ENCODE data around the gene PLA2G2C. TPM values are rescaled to one million over a fixed set of nuclear protein-coding genes. Genes with fewer than 3 reads are reported as not detected.

Gene PLA2G2C
- total and polyA plus RNA-seq, 4 experiments from 2014 or later, result not detected

DNA sequence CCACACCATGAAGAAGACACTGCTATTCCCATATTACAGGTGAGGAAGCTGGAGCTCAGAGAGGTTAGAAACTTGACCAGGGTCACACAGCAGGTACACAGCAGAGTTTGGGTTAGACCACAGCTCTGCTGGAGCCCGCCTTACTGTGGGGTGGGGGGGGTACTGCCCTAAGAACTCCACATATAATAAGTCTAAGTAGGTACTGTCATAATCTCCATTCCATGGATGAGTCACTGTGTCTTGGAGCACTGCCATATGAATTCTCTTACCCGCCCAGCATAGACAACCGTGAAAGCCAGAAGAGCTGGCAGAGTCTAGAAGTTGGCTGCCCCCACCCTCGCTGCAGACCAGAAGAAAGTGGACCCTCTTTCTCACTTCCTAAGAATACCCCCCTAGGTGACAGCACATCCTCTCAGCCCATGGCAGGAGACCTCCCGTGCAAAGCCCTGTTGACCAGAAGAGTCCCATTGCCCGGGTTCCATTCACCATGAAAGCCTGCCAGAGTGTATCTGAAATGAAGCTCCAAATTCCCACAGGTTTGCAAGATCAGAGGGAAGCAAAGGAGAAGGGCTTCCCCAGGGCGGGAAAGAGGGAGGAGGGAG, 61.8 kb downstream of the PLA2G2C start:
- ChIA-PET POLR2A (ENCODE audit: partially characterized antibody) (no interaction called here), CTCF (ENCODE audit: partially characterized antibody) (no interaction called here)
- H3K27ac ChIP-seq (ENCODE audit: low read depth, low read length), result no peak overlapping the region
- H3K36me3 ChIP-seq (ENCODE audit: insufficient read depth, low read length), result no peaks in the 10 kb centered on the region
- intact Hi-C loops (cut with micrococcal nuclease), result no loop called here
- H3K27me3 Mint-ChIP-seq, result peaks cover 11 to 16% of the 10 kb centered on the region in 2 donors
- no peak overlapping the region for H3K4me3 ChIP-seq (ENCODE audit: low read length in 2 of 2)
- no peak overlapping the region for H3K27ac Mint-ChIP-seq
- no peaks in the 10 kb centered on the region for H3K4me1 Mint-ChIP-seq
- no peaks in the 10 kb centered on the region for H3K27me3 ChIP-seq (ENCODE audit: insufficient read depth, low read length)
- no peaks in the 10 kb centered on the region for H3K9me3 ChIP-seq (ENCODE audit: control insufficient read depth in 1 of 2, low read length in 2 of 2)
- H3K36me3 Mint-ChIP-seq, result no peaks in the 10 kb centered on the region
- H3K9me3 Mint-ChIP-seq, result peaks cover 0 to 5% (median under 1%) of the 10 kb centered on the region in 8 donors
- no peak for DNase-seq
- no peak overlapping the region for H3K4me3 Mint-ChIP-seq
- no peaks in the 10 kb centered on the region for H3K4me1 ChIP-seq (ENCODE audit: insufficient read depth, low read length)

GRCh38 chr1:20123722-20124455, 62.4 kb downstream of the PLA2G2C start:
- Mint-ChIP-seq H3K36me3 (no peaks in the 10 kb centered on the region), H3K9me3 (peaks cover 0 to 4% (median 0%) of the 10 kb centered on the region in 8 donors), H3K4me3 (no peak overlapping the region), H3K27ac (no peak overlapping the region), H3K27me3 (peaks cover 11 to 17% of the 10 kb centered on the region in 2 donors), H3K4me1 (no peaks in the 10 kb centered on the region)
- H3K27me3 ChIP-seq (ENCODE audit: insufficient read depth, low read length), result no peaks in the 10 kb centered on the region
- H3K4me3 ChIP-seq (ENCODE audit: low read length in 2 of 2), result no peak overlapping the region
- ChIA-PET POLR2A (ENCODE audit: partially characterized antibody) (no interaction called here), CTCF (ENCODE audit: partially characterized antibody) (no interaction called here)
- H3K27ac ChIP-seq (ENCODE audit: low read depth, low read length), result no peak overlapping the region
- DNase-seq, result no peak
- intact Hi-C loops (cut with micrococcal nuclease), result no loop called here
- H3K4me1 ChIP-seq (ENCODE audit: insufficient read depth, low read length), result no peaks in the 10 kb centered on the region
- H3K9me3 ChIP-seq (ENCODE audit: control insufficient read depth in 1 of 2, low read length in 2 of 2), result no peaks in the 10 kb centered on the region
- no peaks in the 10 kb centered on the region for H3K36me3 ChIP-seq (ENCODE audit: insufficient read depth, low read length)

- Histone ChIP-seq H3K27me3 (ENCODE audit: insufficient read depth, low read length) (no peaks in the 10 kb centered on the region), H3K4me3 (ENCODE audit: low read length in 2 of 2) (no peak overlapping the region), H3K4me1 (ENCODE audit: insufficient read depth, low read length) (no peaks in the 10 kb centered on the region), H3K9me3 (ENCODE audit: control insufficient read depth in 1 of 2, low read length in 2 of 2) (no peaks in the 10 kb centered on the region), H3K27ac (ENCODE audit: low read depth, low read length) (no peak overlapping the region), H3K36me3 (ENCODE audit: insufficient read depth, low read length) (no peaks in the 10 kb centered on the region)
- CTCF ChIA-PET (ENCODE audit: partially characterized antibody), result no interaction called here
- no peak overlapping the region for H3K27ac Mint-ChIP-seq
- no peak overlapping the region for H3K4me3 Mint-ChIP-seq
- POLR2A ChIA-PET (ENCODE audit: partially characterized antibody), result no interaction called here
- intact Hi-C loops (cut with micrococcal nuclease), result no loop called here
- H3K9me3 Mint-ChIP-seq, result no peaks in the 10 kb centered on the region
- no peak for DNase-seq
- H3K27me3 Mint-ChIP-seq, result peaks cover 12 to 31% of the 10 kb centered on the region in 2 donors
- H3K36me3 Mint-ChIP-seq, result no peaks in the 10 kb centered on the region
- H3K4me1 Mint-ChIP-seq, result no peaks in the 10 kb centered on the region
Observed at GRCh38 chr1:20120796-20121195, 65.5 kb downstream of the PLA2G2C start.

DNA sequence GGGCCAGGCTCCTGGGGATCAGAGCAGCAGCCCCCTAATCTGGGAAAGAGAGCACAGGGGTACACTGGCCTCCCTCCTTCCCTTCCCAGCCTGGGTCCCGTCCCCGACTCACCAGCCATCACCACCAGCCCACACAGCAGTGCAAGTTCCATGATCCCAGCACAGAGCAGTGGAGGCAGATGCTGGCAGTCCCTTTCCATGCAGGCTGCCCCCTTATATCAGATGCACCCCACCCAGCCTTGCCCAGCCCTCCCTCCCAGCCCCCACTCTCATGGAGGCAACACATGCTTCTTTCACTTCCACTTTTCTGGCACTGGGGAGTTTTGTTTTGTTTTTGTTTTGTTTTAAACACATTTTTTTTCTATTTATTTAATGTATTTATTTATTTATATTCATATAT, 67.0 kb downstream of the PLA2G2C start, which contains the start of gene PLA2G2D:
PLA2G2D (minus strand) TSS at position 190 of the 400 bp plus-strand sequence; CDS start at position 152, 38 bp downstream.
- ChIA-PET CTCF (ENCODE audit: partially characterized antibody) (no interaction called here), POLR2A (ENCODE audit: partially characterized antibody) (no interaction called here)
- Histone ChIP-seq H3K36me3 (ENCODE audit: insufficient read depth, low read length) (no peaks in the 10 kb centered on the region), H3K9me3 (ENCODE audit: control insufficient read depth in 1 of 2, low read length in 2 of 2) (no peaks in the 10 kb centered on the region), H3K4me3 (ENCODE audit: low read length in 2 of 2) (no peak within 1 kb of the TSS), H3K27me3 (ENCODE audit: insufficient read depth, low read length) (no peaks in the 10 kb centered on the region), H3K27ac (ENCODE audit: low read depth, low read length) (no peak within 1 kb of the TSS), H3K4me1 (ENCODE audit: insufficient read depth, low read length) (no peaks in the 10 kb centered on the region)
- H3K4me1 Mint-ChIP-seq, result no peaks in the 10 kb centered on the region
- DNase-seq, result no peak
- intact Hi-C loops (cut with micrococcal nuclease), result no loop called here
- H3K4me3 Mint-ChIP-seq, result no peak within 1 kb of the TSS
- no peaks in the 10 kb centered on the region for H3K36me3 Mint-ChIP-seq
- no peaks in the 10 kb centered on the region for H3K9me3 Mint-ChIP-seq
- H3K27me3 Mint-ChIP-seq, result peaks cover 12 to 31% of the 10 kb centered on the region in 2 donors
- H3K27ac Mint-ChIP-seq, result no peak within 1 kb of the TSS

DNA sequence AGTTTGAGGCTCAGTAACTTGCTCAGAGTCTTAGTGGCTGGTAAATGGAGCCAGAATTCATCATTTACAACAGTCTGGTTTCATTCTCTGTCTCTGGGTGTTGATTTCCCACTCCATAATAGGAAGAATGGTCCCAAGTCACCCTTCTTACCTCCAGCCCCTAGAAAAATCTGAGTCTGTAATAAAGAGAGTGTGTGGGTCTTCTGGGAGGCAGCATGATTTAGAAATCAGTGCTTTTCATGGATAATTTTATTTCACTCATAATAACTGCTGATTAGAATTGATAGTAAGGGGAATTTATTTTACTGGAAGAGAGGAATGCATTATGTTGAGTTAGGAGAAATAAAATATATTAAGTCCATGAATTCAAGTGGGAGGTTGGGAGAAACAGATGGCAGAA, 69.1 kb downstream of the PLA2G2C start:
- Histone ChIP-seq H3K9me3 (ENCODE audit: control insufficient read depth in 1 of 2, low read length in 2 of 2) (no peaks in the 10 kb centered on the region), H3K4me3 (ENCODE audit: low read length in 2 of 2) (no peak overlapping the region), H3K27me3 (ENCODE audit: insufficient read depth, low read length) (no peaks in the 10 kb centered on the region), H3K36me3 (ENCODE audit: insufficient read depth, low read length) (no peaks in the 10 kb centered on the region), H3K27ac (ENCODE audit: low read depth, low read length) (no peak overlapping the region), H3K4me1 (ENCODE audit: insufficient read depth, low read length) (no peaks in the 10 kb centered on the region)
- Mint-ChIP-seq H3K4me1 (no peaks in the 10 kb centered on the region), H3K27me3 (peaks cover 17 to 33% of the 10 kb centered on the region in 2 donors), H3K27ac (no peak overlapping the region), H3K9me3 (no peaks in the 10 kb centered on the region), H3K4me3 (no peak overlapping the region), H3K36me3 (no peaks in the 10 kb centered on the region)
- intact Hi-C loops (cut with micrococcal nuclease), result no loop called here
- no peak for DNase-seq
- CTCF ChIA-PET (ENCODE audit: partially characterized antibody), result no interaction called here
- POLR2A ChIA-PET (ENCODE audit: partially characterized antibody), result no interaction called here

GRCh38 chr1:20115916-20116315, 70.4 kb downstream of the PLA2G2C start:
- POLR2A ChIA-PET (ENCODE audit: partially characterized antibody), result no interaction called here
- no peak overlapping the region for H3K4me3 Mint-ChIP-seq

GRCh38 chr1:20115479-20115878, 70.8 kb downstream of the PLA2G2C start:
- intact Hi-C loops (cut with micrococcal nuclease), result no loop called here
- H3K27ac Mint-ChIP-seq, result no peak overlapping the region
- Histone ChIP-seq H3K9me3 (ENCODE audit: control insufficient read depth in 1 of 2, low read length in 2 of 2) (no peaks in the 10 kb centered on the region), H3K4me1 (ENCODE audit: insufficient read depth, low read length) (no peaks in the 10 kb centered on the region), H3K27ac (ENCODE audit: low read depth, low read length) (no peak overlapping the region), H3K4me3 (ENCODE audit: low read length in 2 of 2) (no peak overlapping the region), H3K27me3 (ENCODE audit: insufficient read depth, low read length) (no peaks in the 10 kb centered on the region), H3K36me3 (ENCODE audit: insufficient read depth, low read length) (no peaks in the 10 kb centered on the region)
- DNase-seq, result no peak
- H3K36me3 Mint-ChIP-seq, result no peaks in the 10 kb centered on the region
- ChIA-PET POLR2A (ENCODE audit: partially characterized antibody) (no interaction called here), CTCF (ENCODE audit: partially characterized antibody) (no interaction called here)
- no peaks in the 10 kb centered on the region for H3K9me3 Mint-ChIP-seq
- no peak overlapping the region for H3K4me3 Mint-ChIP-seq
- H3K4me1 Mint-ChIP-seq, result no peaks in the 10 kb centered on the region
- H3K27me3 Mint-ChIP-seq, result peaks cover 10 to 29% of the 10 kb centered on the region in 2 donors

More at GRCh38 chr1:20115916-20116315, 70.4 kb downstream of the PLA2G2C start:
- CTCF ChIA-PET (ENCODE audit: partially characterized antibody), result no interaction called here
- Histone ChIP-seq H3K27ac (ENCODE audit: low read depth, low read length) (no peak overlapping the region), H3K9me3 (ENCODE audit: control insufficient read depth in 1 of 2, low read length in 2 of 2) (no peaks in the 10 kb centered on the region), H3K36me3 (ENCODE audit: insufficient read depth, low read length) (no peaks in the 10 kb centered on the region), H3K27me3 (ENCODE audit: insufficient read depth, low read length) (no peaks in the 10 kb centered on the region), H3K4me1 (ENCODE audit: insufficient read depth, low read length) (no peaks in the 10 kb centered on the region), H3K4me3 (ENCODE audit: low read length in 2 of 2) (no peak overlapping the region)
- Mint-ChIP-seq H3K4me1 (no peaks in the 10 kb centered on the region), H3K36me3 (no peaks in the 10 kb centered on the region), H3K27me3 (peaks cover 10 to 29% of the 10 kb centered on the region in 2 donors), H3K27ac (no peak overlapping the region), H3K9me3 (no peaks in the 10 kb centered on the region)
- intact Hi-C loops (cut with micrococcal nuclease), result no loop called here
- DNase-seq, result no peak

Data from CD4-positive, alpha-beta memory T cell (primary cell).